Stimulated activated CD8-positive, alpha-beta memory T cell treated with anti-CD3 and anti-CD28 coated beads, Interleukin-7, amount 100 ng/mL, for 1 hour (primary cell): ENCODE results near the gene YKT6.

Experiments used
- DNase-seq, 2 donors: peaks; one replicate each; pipeline ENCODE4 v3.0.0-alpha.2; 2020; ENCODE audit warnings: low read depth in 2 of 2

Gene YKT6

GRCh38 chr7:44258865-44259546 lies 58.2 kb downstream of the YKT6 start:
- no peak for DNase-seq

- no peak for DNase-seq
These were observed 59.0 kb downstream of the YKT6 start for GRCh38 chr7:44259547-44260457.

- DNase-seq = no peak
These were observed 60.5 kb downstream of the YKT6 start for GRCh38 chr7:44261240-44261639.

GRCh38 chr7:44262031-44262430 lies 61.3 kb downstream of the YKT6 start:
- no peak for DNase-seq

GRCh38 chr7:44263326-44264082 lies 62.7 kb downstream of the YKT6 start:
- no peak for DNase-seq
